ENCODE measurements around the gene MAPKAPK2.

The MAPKAPK2 gene

GRCh38 chr1:206661161-206661820 is 23.4 kb upstream of the MAPKAPK2 start:
- no peak for DNase-seq

GRCh38 chr1:206662396-206663092 is 22.2 kb upstream of the MAPKAPK2 start:
- no peak for DNase-seq

GRCh38 chr1:206663362-206663761 is 21.3 kb upstream of the MAPKAPK2 start:
- no peak for DNase-seq

GRCh38 chr1:206663832-206664652 is 20.7 kb upstream of the MAPKAPK2 start:
- DNase-seq: peak; percentile 30

GRCh38 chr1:206664740-206665139 is 20.0 kb upstream of the MAPKAPK2 start:
- DNase-seq: no peak

- DNase-seq: no peak
Observed at GRCh38 chr1:206666031-206666561, 18.6 kb upstream of the MAPKAPK2 start.

GRCh38 chr1:206666954-206667665 is 17.6 kb upstream of the MAPKAPK2 start:
- DNase-seq: no peak

- no peak for DNase-seq
Observed at GRCh38 chr1:206668351-206668750, 16.4 kb upstream of the MAPKAPK2 start.

GRCh38 chr1:206668874-206669410 is 15.8 kb upstream of the MAPKAPK2 start:
- no peak for DNase-seq

- DNase-seq: peak; percentile 59
Observed at GRCh38 chr1:206672011-206672688, 12.6 kb upstream of the MAPKAPK2 start.

- no peak for DNase-seq
Observed at GRCh38 chr1:206672844-206673758, 11.6 kb upstream of the MAPKAPK2 start.

- DNase-seq: no peak
Observed at GRCh38 chr1:206674236-206674635, 10.5 kb upstream of the MAPKAPK2 start.

GRCh38 chr1:206674745-206675175 is 9.9 kb upstream of the MAPKAPK2 start:
- no peak for DNase-seq

- no peak for DNase-seq
Observed at GRCh38 chr1:206676499-206676898, 8.2 kb upstream of the MAPKAPK2 start.

- DNase-seq: no peak
Observed at GRCh38 chr1:206678490-206678889, 6.2 kb upstream of the MAPKAPK2 start.

- DNase-seq: no peak
Observed at GRCh38 chr1:206679738-206680211, 4.9 kb upstream of the MAPKAPK2 start.

- no peak for DNase-seq
Observed at GRCh38 chr1:206680279-206680678, 4.4 kb upstream of the MAPKAPK2 start.

- DNase-seq: no peak
Observed at GRCh38 chr1:206681359-206681758, 3.3 kb upstream of the MAPKAPK2 start.

- DNase-seq: no peak
Observed at GRCh38 chr1:206682111-206682510, 2.6 kb upstream of the MAPKAPK2 start.

- no peak for DNase-seq
Observed at GRCh38 chr1:206683313-206683712, 1.4 kb upstream of the MAPKAPK2 start.

- no peak for DNase-seq
Observed at GRCh38 chr1:206684003-206684402, 702 bp upstream of the MAPKAPK2 start.
